Trophoblast cell (in vitro differentiated cells and primary cell): ENCODE measurements around the gene DHH.

Experiments used
- DNase-seq, 2 donors: peaks; one replicate each; pipeline ENCODE4 v3.0.0-alpha.2; 2016
- H2AFZ ChIP-seq: 2 replicates; pipeline ENCODE4 v1.6.1; 2013; ENCODE audit warnings: low read length, moderate library complexity, mild to moderate bottlenecking; ENCODE audit not compliant: insufficient read depth, poor library complexity
- H2AK5ac ChIP-seq: 2 replicates; pipeline ENCODE4 v1.6.1; 2013; ENCODE audit warnings: mild to moderate bottlenecking, low read length
- H2BK120ac ChIP-seq: 2 replicates; pipeline ENCODE4 v1.6.1; 2013; ENCODE audit warnings: low read length, mild to moderate bottlenecking, moderate library complexity; ENCODE audit not compliant: insufficient read depth, poor library complexity
- H2BK12ac ChIP-seq: 2 replicates; pipeline ENCODE4 v1.6.1; 2013; ENCODE audit warnings: mild to moderate bottlenecking, low read length, moderate library complexity
- H2BK5ac ChIP-seq: 2 replicates; pipeline ENCODE4 v1.6.1; 2013; ENCODE audit warnings: low read length, low read depth, moderate library complexity, mild to moderate bottlenecking; ENCODE audit not compliant: poor library complexity
- H3K14ac ChIP-seq: 2 replicates; pipeline ENCODE4 v1.6.1; 2013; ENCODE audit warnings: mild to moderate bottlenecking, low read length
- H3K18ac ChIP-seq: 2 replicates; pipeline ENCODE4 v1.6.1; 2013; ENCODE audit warnings: mild to moderate bottlenecking, low read length
- H3K23ac ChIP-seq: 2 replicates; pipeline ENCODE4 v1.6.1; 2013; ENCODE audit warnings: low read length
- H3K27ac ChIP-seq: 2 replicates; pipeline ENCODE4 v1.5.1; 2013; ENCODE audit warnings: low read depth, mild to moderate bottlenecking, inconsistent platforms, low read length, moderate library complexity
- H3K27me3 ChIP-seq: 2 replicates; pipeline ENCODE4 v1.6.1; 2013; ENCODE audit warnings: inconsistent platforms, mild to moderate bottlenecking, low read length, moderate library complexity; ENCODE audit not compliant: insufficient read depth
- H3K36me3 ChIP-seq, 2 experiments: 1 replicate in 1 of 2; 2 replicates in 1 of 2; pipeline ENCODE4 v1.6.1; 2013; ENCODE audit warnings: low read length in 2 of 2, mild to moderate bottlenecking in 2 of 2, moderate library complexity in 1 of 2; ENCODE audit not compliant: insufficient read depth in 2 of 2, control insufficient read depth in 1 of 2
- H3K4ac ChIP-seq: 2 replicates; pipeline ENCODE4 v1.6.1; 2013; ENCODE audit warnings: low read depth, mild to moderate bottlenecking, low read length, moderate library complexity
- H3K4me1 ChIP-seq, 2 experiments: 1 replicate in 1 of 2; 2 replicates in 1 of 2; pipeline ENCODE4 v1.6.1; 2013; ENCODE audit warnings: low read length in 2 of 2, mild to moderate bottlenecking in 2 of 2, moderate library complexity in 1 of 2; ENCODE audit not compliant: insufficient read depth in 2 of 2, control insufficient read depth in 1 of 2
- H3K4me2 ChIP-seq: 2 replicates; pipeline ENCODE4 v1.6.1; 2013; ENCODE audit warnings: inconsistent platforms, mild to moderate bottlenecking, low read length, moderate library complexity
- H3K4me3 ChIP-seq: 2 replicates; pipeline ENCODE4 v1.5.1; 2013; ENCODE audit warnings: mild to moderate bottlenecking, low read depth, low read length, inconsistent platforms
- H3K79me1 ChIP-seq: one replicate; pipeline ENCODE4 v1.6.1; 2013; ENCODE audit warnings: low read length
- H3K79me2 ChIP-seq: 2 replicates; pipeline ENCODE4 v1.6.1; 2013; ENCODE audit warnings: low read length, mild to moderate bottlenecking; ENCODE audit not compliant: control insufficient read depth, insufficient read depth, poor library complexity
- H3K9ac ChIP-seq: 2 replicates; pipeline ENCODE4 v1.6.1; 2013; ENCODE audit warnings: mild to moderate bottlenecking, low read length
- H3K9me3 ChIP-seq: 2 replicates; pipeline ENCODE4 v1.6.1; 2013; ENCODE audit warnings: low read depth, mild to moderate bottlenecking, control low read depth, inconsistent platforms, low read length; ENCODE audit not compliant: insufficient read depth
- H4K12ac ChIP-seq: 2 replicates; pipeline ENCODE4 v1.6.1; 2013; ENCODE audit warnings: low read depth, mild to moderate bottlenecking, low read length, moderate library complexity
- H4K8ac ChIP-seq: 2 replicates; pipeline ENCODE4 v1.6.1; 2013; ENCODE audit warnings: low read depth, mild to moderate bottlenecking, low read length, moderate library complexity
- H4K91ac ChIP-seq: one replicate; pipeline ENCODE4 v1.6.1; 2013; ENCODE audit warnings: low read depth, mild to moderate bottlenecking, low read length, moderate library complexity
- WGBS: extraction: QIAGEN DNeasy Blood & Tissue Kit; methylation state at CpG from one replicate; pipeline ENCODE4 v1.1.7; 2013; ENCODE audit warnings: missing lambda C conversion rate; ENCODE audit not compliant: insufficient read length, insufficient coverage; ENCODE audit errors: extremely low coverage; 5-methylcytosine and 5-hydroxymethylcytosine counted together

DHH gene

DNA sequence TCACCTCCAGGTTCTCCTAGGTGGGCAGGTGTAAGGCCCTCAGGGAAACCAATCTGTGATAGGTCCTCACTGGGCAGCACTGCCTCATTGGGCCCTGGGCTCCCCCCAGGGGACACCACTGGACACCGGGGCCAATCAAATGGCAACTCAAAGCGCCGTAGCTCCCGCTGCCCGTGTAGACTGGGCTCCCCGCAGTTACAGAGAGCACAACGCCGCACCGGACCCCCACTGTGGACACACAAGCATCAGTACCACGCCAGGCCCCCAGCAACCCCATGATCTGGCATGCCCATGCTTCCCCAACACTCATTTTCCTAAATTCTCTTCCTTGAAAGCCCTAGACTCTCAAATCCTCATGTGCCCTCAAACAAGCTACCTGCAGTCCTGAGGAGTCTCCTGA is 40.1 kb downstream of the DHH start:
- Histone ChIP-seq H3K4me3 (no peak overlapping the region), H2BK12ac (no peak overlapping the region), H3K18ac (peak overlapping the region; percentile 22), H2BK120ac (no peak overlapping the region), H2AFZ (no peak overlapping the region), H3K23ac (no peak overlapping the region), H4K8ac (no peak overlapping the region), H3K36me3 (peaks cover 54 to 63% of the 10 kb centered on the region in 2 experiments), H3K14ac (no peak overlapping the region), H2AK5ac (no peak overlapping the region), H3K27ac (no peak overlapping the region), H4K12ac (no peak overlapping the region), H3K9ac (no peak overlapping the region), H3K4ac (peak overlapping the region; percentile 44), H3K79me2 (peaks cover 23% of the 10 kb centered on the region), H2BK5ac (no peak overlapping the region), H3K4me2 (no peak overlapping the region), H3K4me1 (peaks cover 14 to 21% of the 10 kb centered on the region in 2 experiments), H4K91ac (no peak overlapping the region), H3K79me1 (peaks cover 4% of the 10 kb centered on the region), H3K9me3 (no peaks in the 10 kb centered on the region), H3K27me3 (no peaks in the 10 kb centered on the region)
- no CpG with 5 or more reads among the region's 10 CpGs for WGBS
- DNase-seq = no peak

- Histone ChIP-seq H4K12ac (no peak overlapping the region), H3K4me2 (no peak overlapping the region), H3K79me2 (peaks cover 19% of the 10 kb centered on the region), H3K27me3 (no peaks in the 10 kb centered on the region), H3K27ac (no peak overlapping the region), H2BK12ac (no peak overlapping the region), H2BK5ac (no peak overlapping the region), H3K9ac (no peak overlapping the region), H3K4ac (no peak overlapping the region), H3K9me3 (no peaks in the 10 kb centered on the region), H3K4me1 (peaks cover 14 to 21% of the 10 kb centered on the region in 2 experiments), H3K4me3 (no peak overlapping the region), H2AFZ (no peak overlapping the region), H3K14ac (no peak overlapping the region), H4K91ac (no peak overlapping the region), H2BK120ac (no peak overlapping the region), H3K18ac (peak overlapping the region; percentile 17), H3K23ac (no peak overlapping the region), H4K8ac (no peak overlapping the region), H2AK5ac (no peak overlapping the region), H3K79me1 (no peaks in the 10 kb centered on the region), H3K36me3 (peaks cover 57 to 67% of the 10 kb centered on the region in 2 experiments)
- no peak for DNase-seq
- WGBS = no CpG with 5 or more reads among the region's 5 CpGs
Measured at GRCh38 chr12:49054096-49054495, 40.5 kb downstream of the DHH start.

DNA sequence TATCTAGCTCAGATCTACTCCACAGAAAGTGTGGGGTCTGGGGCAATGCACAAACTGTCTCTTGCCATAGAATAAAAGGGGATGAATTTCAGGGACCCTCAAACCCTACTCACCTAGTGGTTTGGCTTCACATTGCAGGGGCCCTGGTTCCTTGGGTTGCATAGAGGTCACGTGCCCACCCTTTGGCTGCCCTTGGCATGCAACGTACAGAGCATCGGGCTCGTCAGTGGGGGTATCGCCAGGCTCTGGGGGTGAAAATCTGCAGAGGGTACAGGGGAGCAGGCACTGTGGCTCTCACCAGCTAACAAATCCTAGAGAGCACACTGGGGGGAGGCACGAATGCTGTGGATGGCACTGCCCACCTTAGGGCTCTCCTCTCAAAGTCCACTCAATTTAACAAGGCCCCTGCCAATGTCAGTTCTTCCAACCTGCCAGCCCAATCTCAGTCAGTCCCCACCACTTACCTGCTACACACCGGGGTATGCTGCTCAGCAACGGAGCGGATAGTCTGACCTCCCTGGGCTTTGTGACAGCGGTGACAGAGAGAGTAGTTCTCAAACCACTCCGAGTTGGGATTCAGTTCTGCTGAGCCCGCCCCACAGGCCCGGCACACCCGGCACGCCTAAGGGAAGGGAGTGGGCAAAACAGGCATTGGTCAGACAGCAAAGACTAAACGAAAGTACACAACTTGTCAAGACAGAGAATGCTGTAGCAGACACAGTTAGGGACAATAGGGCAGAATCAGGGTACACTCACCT is 42.0 kb downstream of the DHH start:
- no peak overlapping the region for H3K18ac ChIP-seq
- H2BK5ac ChIP-seq = no peak overlapping the region

DNA sequence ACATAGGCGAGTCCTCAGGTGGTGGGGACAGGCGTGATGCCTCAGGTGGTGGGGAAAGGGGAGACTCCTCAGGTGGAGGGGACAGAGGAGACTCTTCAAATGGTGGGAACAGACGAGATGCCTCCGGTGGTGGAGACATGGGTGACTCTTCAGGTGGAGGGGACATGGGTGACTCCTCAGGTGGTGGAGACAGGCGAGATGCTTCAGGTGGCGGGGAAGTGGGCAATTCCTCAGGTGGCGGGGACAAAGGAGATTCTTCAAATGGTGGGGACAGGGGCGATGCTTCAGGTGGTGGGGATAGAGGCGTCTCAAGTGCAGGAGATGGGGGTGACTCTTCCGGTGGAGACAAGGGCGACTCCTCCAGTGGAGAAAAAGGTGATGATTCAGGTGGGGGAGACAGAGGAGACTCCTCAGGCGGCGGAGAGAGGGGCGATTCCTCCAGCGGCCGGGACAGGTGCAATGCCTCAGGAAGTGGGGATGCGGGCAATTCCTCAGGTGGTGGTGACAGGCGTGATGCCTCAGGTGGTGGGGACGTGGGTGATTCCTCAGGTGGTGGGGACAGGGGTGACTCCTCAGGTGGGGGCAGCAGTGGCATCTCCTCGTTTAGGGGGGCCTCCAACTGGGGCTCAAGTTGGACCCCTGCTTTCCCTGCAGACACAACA is 42.7 kb downstream of the DHH start:
- Histone ChIP-seq H2BK12ac (no peak overlapping the region), H3K27ac (no peak overlapping the region), H3K23ac (no peak overlapping the region), H2AK5ac (no peak overlapping the region), H3K9me3 (no peaks in the 10 kb centered on the region), H3K4me2 (no peak overlapping the region), H3K4ac (no peak overlapping the region), H2BK5ac (no peak overlapping the region), H4K8ac (no peak overlapping the region), H3K14ac (no peak overlapping the region), H3K4me3 (no peak overlapping the region), H3K4me1 (peaks cover 0 to 4% of the 10 kb centered on the region in 2 experiments), H4K91ac (no peak overlapping the region), H3K27me3 (no peaks in the 10 kb centered on the region), H3K36me3 (peaks cover 68 to 85% of the 10 kb centered on the region in 2 experiments), H2AFZ (no peak overlapping the region), H4K12ac (no peak overlapping the region), H3K79me2 (peaks cover 2% of the 10 kb centered on the region), H3K79me1 (no peaks in the 10 kb centered on the region), H3K9ac (no peak overlapping the region), H3K18ac (no peak overlapping the region), H2BK120ac (no peak overlapping the region)
- no CpG with 5 or more reads among the region's 20 CpGs for WGBS
- DNase-seq = no peak

More for the DNA sequence above, 42.0 kb downstream of the DHH start:
- H3K79me2 ChIP-seq = peaks cover 5% of the 10 kb centered on the region
- H3K14ac ChIP-seq = no peak overlapping the region
- H3K4me2 ChIP-seq = no peak overlapping the region
- no peak overlapping the region for H3K23ac ChIP-seq
- no peak overlapping the region for H3K27ac ChIP-seq
- H2AK5ac ChIP-seq = no peak overlapping the region
- no peak overlapping the region for H3K4me3 ChIP-seq
- no peak overlapping the region for H3K4ac ChIP-seq
- H3K4me1 ChIP-seq = peaks cover 4 to 11% of the 10 kb centered on the region in 2 experiments
- no peak overlapping the region for H2BK120ac ChIP-seq
- H2BK12ac ChIP-seq = no peak overlapping the region
- WGBS = no CpG with 5 or more reads among the region's 16 CpGs
- H3K27me3 ChIP-seq = no peaks in the 10 kb centered on the region
- H3K9ac ChIP-seq = no peak overlapping the region
- DNase-seq = no peak
- H4K91ac ChIP-seq = no peak overlapping the region
- no peak overlapping the region for H4K8ac ChIP-seq
- H3K79me1 ChIP-seq = no peaks in the 10 kb centered on the region
- H3K36me3 ChIP-seq = peaks cover 66 to 79% of the 10 kb centered on the region in 2 experiments
- H3K9me3 ChIP-seq = no peaks in the 10 kb centered on the region
- no peak overlapping the region for H2AFZ ChIP-seq
- H4K12ac ChIP-seq = no peak overlapping the region
